H4 (cell line): ENCODE measurements around the gene VWA1. TPM values are rescaled to one million over a fixed set of nuclear protein-coding genes. Genes with fewer than 3 reads are reported as not detected.
"Not testable (repeated sequence)": the region's sequence is repeated elsewhere in the genome, so short reads cannot be mapped to it uniquely, and the experiment has no call there.

Experiments
- DNase-seq: peaks from one replicate; pipeline ENCODE4 v3.0.0-alpha.2; 2015; ENCODE audit warnings: low spot score
- total RNA-seq: library from RNA; depleted of rRNA; stranded (reverse); fragments of >200 nt; shearing (Covaris generic); gene quantifications from 2 replicates; pipeline ENCODE4 v1.2.3, GENCODE V29; 2014

The VWA1 gene
- total RNA-seq, 1 experiment from 2014 or later: 0.04 TPM

- no peak for DNase-seq
Observed at GRCh38 chr1:1423245-1423597, 12.3 kb upstream of the VWA1 start.

- DNase-seq: no peak
Observed at GRCh38 chr1:1424707-1425106, 10.8 kb upstream of the VWA1 start.

GRCh38 chr1:1425426-1425752, 10.1 kb upstream of the VWA1 start:
- DNase-seq: no peak

DNA sequence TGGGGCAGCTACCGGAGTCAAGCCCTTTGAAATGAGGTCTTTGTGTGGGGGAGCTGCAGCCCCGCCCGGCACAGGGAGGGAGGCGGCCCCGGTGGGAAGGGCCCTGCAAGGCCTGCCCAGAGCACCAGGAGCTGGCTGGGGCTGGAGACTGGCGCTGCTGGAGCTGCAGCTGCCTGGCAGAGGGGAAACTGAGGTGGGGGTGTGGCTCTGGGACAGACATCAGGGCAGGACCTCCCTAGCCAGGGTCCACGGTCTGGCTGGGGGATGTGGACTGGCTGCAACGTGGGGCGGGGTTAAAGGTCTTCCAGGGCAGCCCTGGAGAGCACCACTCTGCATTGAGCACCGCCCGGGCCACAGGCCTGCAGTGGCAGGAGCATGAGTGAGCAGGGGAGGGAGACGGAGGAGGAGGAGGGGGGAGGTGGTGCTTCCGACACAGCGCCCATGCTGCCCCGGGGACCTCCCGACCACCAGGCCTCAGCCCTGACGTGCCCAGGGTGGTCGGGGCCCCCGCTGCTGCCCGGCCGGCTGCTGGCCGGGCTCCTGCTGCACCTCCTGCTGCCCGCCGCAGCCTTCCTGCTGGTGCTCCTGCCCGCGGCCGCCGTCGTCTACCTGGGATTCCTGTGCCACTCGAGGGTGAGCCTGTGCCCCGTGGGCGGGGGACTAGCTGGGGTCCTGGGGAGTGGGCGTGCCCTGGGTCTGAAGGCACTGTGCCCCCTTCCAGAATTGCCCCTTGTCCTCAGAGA, 9.6 kb upstream of the VWA1 start:
- no peak for DNase-seq

GRCh38 chr1:1426496-1427105, 8.9 kb upstream of the VWA1 start:
- no peak for DNase-seq

DNA sequence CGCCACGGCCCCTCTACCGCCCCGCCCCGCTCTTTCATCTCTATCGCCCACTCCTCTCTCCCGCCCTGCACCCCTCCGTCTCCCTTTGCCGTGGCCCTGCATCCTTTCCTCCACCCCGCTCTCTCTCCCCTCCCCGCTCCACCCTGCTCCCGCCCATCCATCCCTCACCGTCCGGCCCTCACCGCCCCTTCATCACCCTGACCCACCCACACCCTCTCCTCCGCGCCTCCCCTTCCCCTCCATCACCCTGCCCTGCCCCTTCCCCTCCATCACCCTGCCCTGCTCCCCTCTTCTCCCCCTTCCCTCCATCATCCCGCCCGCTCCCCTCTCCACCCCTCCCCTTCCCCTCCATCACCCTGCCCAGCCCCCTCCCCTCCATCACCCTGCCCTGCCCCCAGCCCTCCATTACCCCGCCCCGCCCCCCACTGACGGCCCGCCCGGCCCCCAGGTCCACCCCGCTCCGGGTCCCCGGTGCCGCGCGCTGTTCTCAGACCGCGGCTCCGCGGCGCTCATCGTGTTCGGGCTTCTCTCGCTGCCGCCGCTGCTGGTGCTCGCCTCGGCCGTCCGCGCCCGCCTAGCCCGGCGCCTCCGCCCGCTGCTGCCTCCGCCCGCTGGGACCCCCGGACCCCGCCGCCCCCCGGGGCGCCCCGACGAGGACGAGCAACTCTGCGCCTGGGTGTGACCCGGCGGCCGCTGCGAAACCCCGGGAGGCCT, 8.2 kb upstream of the VWA1 start:
- DNase-seq: no peak

DNA sequence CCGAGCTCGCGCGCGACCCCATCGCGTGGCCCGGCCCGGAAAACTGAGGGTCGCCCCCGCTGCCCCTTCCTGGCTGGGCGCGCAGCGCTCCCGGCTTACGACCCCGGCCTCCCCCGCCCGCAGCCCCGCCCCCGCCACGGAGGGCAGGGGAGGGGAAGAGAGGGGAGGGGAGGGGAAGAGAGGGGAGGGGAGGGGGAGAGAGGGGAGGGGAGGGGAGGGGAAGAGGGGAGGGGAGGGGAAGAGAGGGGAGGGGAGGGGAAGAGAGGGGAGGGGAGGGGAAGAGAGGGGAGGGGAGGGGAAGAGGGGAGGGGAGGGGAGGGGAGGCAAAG, 7.7 kb upstream of the VWA1 start:
- DNase-seq: no peak

DNA sequence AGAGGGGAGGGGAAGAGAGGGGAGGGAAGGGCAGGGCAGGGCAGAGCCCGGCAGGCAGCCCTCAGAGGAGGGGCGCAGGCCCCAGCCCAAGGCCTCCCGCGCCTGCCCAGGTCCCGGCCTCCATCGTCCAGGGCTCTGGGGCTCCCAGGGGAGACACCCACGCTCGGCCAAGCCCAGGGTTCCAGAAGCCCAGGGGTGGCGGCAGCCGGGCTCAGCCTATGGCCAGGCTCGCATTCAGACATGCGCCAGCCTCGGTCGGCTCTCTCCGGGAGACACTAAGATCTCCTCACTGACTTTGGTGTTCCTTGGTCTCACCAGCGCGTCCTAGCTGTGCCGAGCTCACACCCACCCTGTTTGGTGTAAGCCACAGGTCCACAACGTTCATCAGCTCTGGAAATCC, 7.3 kb upstream of the VWA1 start:
- no peak for DNase-seq

GRCh38 chr1:1428967-1429366, 6.5 kb upstream of the VWA1 start:
- not testable (repeated sequence) for DNase-seq

DNA sequence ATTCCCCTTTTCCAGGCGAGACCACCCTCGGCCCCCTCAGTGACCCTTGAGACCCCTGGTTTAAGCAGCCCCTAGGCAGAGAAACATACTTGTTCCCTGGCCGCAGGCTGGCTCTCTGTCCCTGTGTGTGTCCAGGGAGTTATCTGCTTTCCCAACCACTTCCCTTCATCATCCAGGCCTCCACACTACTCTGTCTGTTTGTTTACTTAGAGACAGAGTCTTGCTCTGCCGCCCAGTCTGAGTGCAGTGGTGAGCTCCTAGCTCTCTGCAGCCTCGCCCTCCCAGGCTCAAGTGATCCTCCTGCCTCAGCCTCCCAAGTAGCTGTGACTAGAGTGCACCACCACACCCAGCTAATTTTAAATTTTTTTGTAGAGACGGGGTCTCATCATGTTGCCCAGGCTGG, 5.8 kb upstream of the VWA1 start:
- DNase-seq: no peak

DNA sequence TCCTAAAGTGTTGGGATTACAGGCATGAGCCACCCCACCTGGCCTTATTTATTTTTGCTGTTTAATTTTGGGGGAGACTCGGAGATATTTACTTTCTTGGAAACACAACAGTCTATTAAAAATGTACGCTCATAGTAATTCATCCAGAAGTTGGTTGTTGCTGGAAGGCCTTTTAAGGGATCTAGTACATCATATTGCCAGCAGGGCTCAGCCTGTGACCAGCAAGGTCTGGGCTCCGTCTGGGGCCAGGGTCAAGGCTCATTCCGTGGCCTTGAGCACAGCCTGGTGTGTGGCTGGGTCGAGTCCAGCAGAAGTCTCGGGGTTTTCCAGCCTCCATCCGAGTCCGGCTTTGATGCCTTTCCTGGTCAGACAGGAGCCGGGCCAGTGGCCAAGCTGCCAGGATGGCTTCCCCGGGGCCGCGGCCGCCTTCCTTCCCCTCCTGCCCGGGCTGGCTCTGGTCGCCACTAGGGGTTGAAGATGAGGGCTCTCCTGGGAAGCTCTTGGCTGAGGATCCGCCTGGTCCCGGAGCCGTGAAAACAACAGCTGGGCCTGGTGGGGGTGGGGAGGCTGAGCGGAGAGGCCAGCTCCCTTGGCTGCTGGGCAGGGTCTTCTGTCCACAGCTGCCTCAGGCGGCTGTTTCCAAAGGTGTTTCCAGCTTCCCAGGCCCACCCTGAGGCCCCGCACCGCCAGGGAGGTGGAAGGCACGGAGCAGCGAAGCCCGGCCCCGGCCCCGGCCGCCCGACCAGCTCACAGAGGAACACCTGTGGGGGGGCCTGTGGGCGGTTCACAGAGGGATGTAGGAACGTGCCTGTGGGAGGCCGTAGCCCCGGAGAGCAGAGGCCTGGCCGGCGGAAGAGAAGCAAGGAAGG, 5.1 kb upstream of the VWA1 start:
- DNase-seq: no peak

DNA sequence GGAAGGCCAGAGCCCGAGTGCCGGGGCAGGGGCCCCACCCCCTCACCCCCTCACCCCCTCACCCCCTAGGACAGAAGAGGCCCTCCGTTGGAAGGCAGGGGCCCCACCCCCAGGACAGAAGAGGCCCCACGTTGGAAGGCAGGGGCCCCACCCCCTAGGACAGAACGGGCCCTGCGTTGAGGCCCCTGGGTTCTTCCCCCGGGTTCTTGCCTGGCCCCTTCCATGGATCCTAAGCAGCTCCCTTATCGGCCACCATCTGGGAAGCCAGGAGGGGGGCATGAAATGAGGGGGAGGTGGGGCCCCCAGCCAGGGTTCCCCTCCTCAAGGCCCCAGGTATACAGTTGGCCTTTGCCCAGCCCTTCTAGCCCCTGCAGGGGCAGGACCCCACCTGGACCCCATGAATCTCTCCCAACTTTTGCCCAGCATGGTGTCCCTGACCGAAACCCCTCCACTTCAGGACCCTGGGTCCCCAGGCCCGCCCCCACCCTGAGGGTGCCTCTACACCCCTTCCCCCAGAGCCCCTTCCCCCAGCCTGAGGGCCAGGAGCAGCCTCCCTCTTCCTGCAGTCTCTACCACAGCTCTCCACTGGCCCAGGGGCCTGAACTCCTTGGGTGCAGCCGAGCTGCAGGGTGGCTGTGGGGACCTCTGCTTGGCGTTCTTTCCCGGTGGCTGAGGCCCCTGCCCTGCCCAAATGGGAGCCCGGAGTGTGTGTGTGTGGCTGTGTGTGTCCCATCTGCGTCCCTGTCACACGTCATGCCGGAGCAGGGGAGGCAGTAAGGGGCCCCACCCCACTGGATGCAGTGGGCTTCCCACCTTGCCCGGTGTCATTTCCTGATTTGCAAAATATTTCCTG, 4.3 kb upstream of the VWA1 start:
- no peak for DNase-seq

DNA sequence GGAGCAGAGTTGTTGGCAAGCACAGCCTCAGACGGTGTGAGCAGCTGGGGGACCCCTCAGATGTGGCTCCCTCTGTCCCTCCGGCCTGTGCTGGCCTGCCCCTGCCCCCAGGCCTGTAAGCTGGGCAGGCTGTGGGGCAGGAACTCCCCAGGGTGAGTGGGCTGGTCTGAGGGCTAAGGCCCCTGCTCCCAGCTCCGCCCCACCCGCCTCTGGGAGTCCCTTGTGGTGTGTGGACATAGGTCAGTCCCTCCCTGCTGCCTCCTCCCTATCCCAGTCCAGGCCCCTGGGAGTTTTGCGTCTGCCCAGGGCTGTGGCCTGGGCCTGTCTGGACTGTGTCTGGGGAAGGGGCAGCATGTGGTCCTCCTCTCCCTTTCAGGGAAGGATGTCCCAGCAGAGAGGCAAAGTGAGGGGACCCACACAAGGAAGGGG, 3.6 kb upstream of the VWA1 start:
- no peak for DNase-seq

- no peak for DNase-seq
Observed at GRCh38 chr1:1432274-1432950, 3.1 kb upstream of the VWA1 start.

- DNase-seq: no peak
Observed at GRCh38 chr1:1432951-1433803, 2.3 kb upstream of the VWA1 start.

- DNase-seq: no peak
Observed at GRCh38 chr1:1433804-1434130, 1.7 kb upstream of the VWA1 start.

DNA sequence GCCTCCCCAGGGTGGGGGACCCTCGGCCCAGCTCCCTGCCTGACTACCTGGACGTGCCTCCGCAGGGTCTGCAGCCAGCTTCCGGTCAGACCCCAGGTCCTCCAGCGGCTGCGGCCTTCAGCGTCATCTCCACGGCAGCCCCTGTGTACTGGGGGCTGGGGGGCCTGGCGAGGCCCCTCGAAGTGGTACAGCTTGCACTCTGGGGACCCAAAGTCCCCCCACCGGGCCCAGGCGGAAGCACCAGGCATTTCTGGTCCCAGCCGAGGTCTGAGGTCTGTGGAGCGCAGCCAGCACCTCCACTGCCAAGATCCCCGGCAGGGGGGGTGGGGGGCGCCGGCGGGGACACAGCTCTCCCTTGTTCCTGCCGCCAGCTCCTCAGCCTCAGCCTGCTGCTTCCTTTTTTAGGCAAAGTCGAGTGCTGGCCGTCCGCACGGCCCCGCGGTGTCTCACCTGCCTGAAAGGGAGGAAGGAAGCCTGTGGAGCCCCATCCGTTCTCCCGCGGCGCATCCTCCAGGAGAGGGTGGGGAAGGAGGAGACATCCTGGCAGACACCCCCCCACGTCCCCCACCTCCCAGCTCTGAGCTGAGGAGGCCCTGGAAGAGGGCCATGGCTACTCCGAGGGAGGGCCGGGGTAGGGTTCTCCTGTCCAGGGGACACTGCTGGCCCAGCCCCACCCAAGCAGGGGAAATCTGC, 1.2 kb upstream of the VWA1 start:
- no peak for DNase-seq

DNA sequence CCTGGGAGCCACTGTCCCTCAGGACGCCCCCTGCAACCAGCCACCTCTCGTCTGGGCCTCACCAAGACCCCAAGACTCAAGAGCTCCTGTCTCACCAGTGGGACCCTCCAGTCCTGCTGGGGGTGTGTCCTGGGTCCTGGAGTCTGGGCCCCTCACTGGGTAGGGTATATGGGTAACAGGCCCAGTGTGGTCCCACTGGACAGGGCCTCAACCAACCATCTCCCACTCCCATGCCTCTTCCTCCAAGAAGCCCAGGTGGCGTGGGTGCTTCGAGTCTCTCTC, 725 bp upstream of the VWA1 start:
- no peak for DNase-seq

GRCh38 chr1:1435911-1436629, 580 bp downstream of the VWA1 start:
- no peak for DNase-seq
